G401 (cell line): Measurements from ENCODE around the gene CACNA1B. TPM values are rescaled to one million over a fixed set of nuclear protein-coding genes. Genes with fewer than 3 reads are reported as not detected.

ENCODE experiments used
- DNase-seq: peaks from one replicate; pipeline ENCODE4 v3.0.0-alpha.2; 2015; ENCODE audit warnings: low spot score
- in situ Hi-C: cut with HindIII; loops from 2 replicates; pipeline ENCODE4 v1.10.0; 2016; ENCODE audit warnings: low sequenced_read_pairs, mixed read lengths
- total RNA-seq: library from RNA; depleted of rRNA; stranded (reverse); fragments of >200 nt; shearing (Covaris generic); gene quantifications from 2 replicates; pipeline ENCODE4 v1.2.3, GENCODE V29; 2014

CACNA1B gene
- total RNA-seq, 1 experiment from 2014 or later, result 1.8 TPM

GRCh38 chr9:138043061-138043410, 165.5 kb downstream of the CACNA1B start:
- in situ Hi-C loops, result no loop called here
- DNase-seq, result no peak

GRCh38 chr9:138043411-138044345, 166.1 kb downstream of the CACNA1B start:
- DNase-seq, result no peak
- in situ Hi-C loops, result no loop called here

GRCh38 chr9:138044485-138045383, 167.2 kb downstream of the CACNA1B start:
- in situ Hi-C loops, result no loop called here
- peak; percentile 76 for DNase-seq

GRCh38 chr9:138045541-138046490, 168.2 kb downstream of the CACNA1B start:
- in situ Hi-C loops, result no loop called here
- DNase-seq, result peak; percentile 79

- no peak for DNase-seq
- in situ Hi-C loops, result no loop called here
These were observed 169.2 kb downstream of the CACNA1B start for GRCh38 chr9:138046641-138047301.

- DNase-seq, result no peak
- in situ Hi-C loops, result no loop called here
These were observed 170.0 kb downstream of the CACNA1B start for GRCh38 chr9:138047469-138048040.

- no peak for DNase-seq
- in situ Hi-C loops, result no loop called here
These were observed 170.6 kb downstream of the CACNA1B start for GRCh38 chr9:138048184-138048583.

GRCh38 chr9:138049085-138049778, 171.7 kb downstream of the CACNA1B start:
- no peak for DNase-seq
- in situ Hi-C loops, result no loop called here

- in situ Hi-C loops, result no loop called here
- DNase-seq, result no peak
These were observed 172.3 kb downstream of the CACNA1B start for GRCh38 chr9:138049779-138050471.

GRCh38 chr9:138050472-138051330, 173.1 kb downstream of the CACNA1B start:
- in situ Hi-C loops, result no loop called here
- DNase-seq, result no peak

- DNase-seq, result no peak
- in situ Hi-C loops, result no loop called here
These were observed 174.2 kb downstream of the CACNA1B start for GRCh38 chr9:138051586-138052321.

- no peak for DNase-seq
These were observed 174.7 kb downstream of the CACNA1B start for GRCh38 chr9:138052322-138052615.

GRCh38 chr9:138052635-138053320, 175.2 kb downstream of the CACNA1B start:
- in situ Hi-C loops, result no loop called here

More at GRCh38 chr9:138052322-138052615, 174.7 kb downstream of the CACNA1B start:
- in situ Hi-C loops, result no loop called here

GRCh38 chr9:138053321-138053868, 175.8 kb downstream of the CACNA1B start:
- in situ Hi-C loops, result no loop called here
- no peak for DNase-seq

More at GRCh38 chr9:138052635-138053320, 175.2 kb downstream of the CACNA1B start:
- DNase-seq, result no peak
